NCI-H82 treated with DMSO at 0.1 percent for 48 hours (cell line): ENCODE results near the gene CRY1.

Experiments used
- DNase-seq: peaks from one replicate; lab custom pipeline; 2025; ENCODE audit not compliant: unreplicated experiment; lab: John Stamatoyannopoulos, UW

Gene CRY1

GRCh38 chr12:107093417-107094182 is at the start of gene CRY1:
Gene CRY1 (minus strand): TSS chr12:107093549. CDS start chr12:107092961, 588 bp downstream.
- peak; percentile 85 for DNase-seq

GRCh38 chr12:107139787-107140186 is 46.4 kb upstream of the CRY1 start:
- DNase-seq = no peak

GRCh38 chr12:107138990-107139389 is 45.6 kb upstream of the CRY1 start:
- no peak for DNase-seq

GRCh38 chr12:107135177-107135576 is 41.8 kb upstream of the CRY1 start:
- DNase-seq = no peak

GRCh38 chr12:107134558-107134957 is 41.2 kb upstream of the CRY1 start:
- peak; percentile 21 for DNase-seq

- DNase-seq = no peak
Measured at GRCh38 chr12:107133462-107133861, 40.1 kb upstream of the CRY1 start.

GRCh38 chr12:107131832-107132616 is 38.7 kb upstream of the CRY1 start:
- peak; percentile 43 for DNase-seq

- DNase-seq = peak; percentile 33
Measured at GRCh38 chr12:107130830-107131611, 37.7 kb upstream of the CRY1 start.

- DNase-seq = no peak
Measured at GRCh38 chr12:107129315-107129930, 36.1 kb upstream of the CRY1 start.

- DNase-seq = peak; percentile 53
Measured at GRCh38 chr12:107127482-107128430, 34.4 kb upstream of the CRY1 start.

- DNase-seq = no peak
Measured at GRCh38 chr12:107126796-107127481, 33.6 kb upstream of the CRY1 start.

- no peak for DNase-seq
Measured at GRCh38 chr12:107125833-107126232, 32.5 kb upstream of the CRY1 start.

GRCh38 chr12:107122452-107122958 is 29.2 kb upstream of the CRY1 start:
- peak; percentile 88 for DNase-seq

GRCh38 chr12:107119091-107119490 is 25.7 kb upstream of the CRY1 start:
- DNase-seq = no peak

- DNase-seq = no peak
Measured at GRCh38 chr12:107118624-107119023, 25.3 kb upstream of the CRY1 start.

- DNase-seq = no peak
Measured at GRCh38 chr12:107115119-107115518, 21.8 kb upstream of the CRY1 start.

GRCh38 chr12:107111314-107111713 is 18.0 kb upstream of the CRY1 start:
- DNase-seq = peak; percentile 51

- DNase-seq = no peak
Measured at GRCh38 chr12:107109726-107110719, 16.7 kb upstream of the CRY1 start.
